Posterior cingulate gyrus (tissue), 11 donors: Measurements from ENCODE around the gene DAPK3.
"Not testable (repeated sequence)": the region's sequence is repeated elsewhere in the genome, so short reads cannot be mapped to it uniquely, and the experiment has no call there.

ENCODE experiments used
- DNase-seq, 10 donors: peaks; one replicate each; pipeline versions ENCODE4 v3.0.0 to v3.0.0-alpha.2; 2020 to 2021; ENCODE audit warnings: mixed read lengths in 3 of 10
- intact Hi-C: fragments of 100-400 bp; cut with DNase I; formaldehyde crosslinking; loops from one replicate; pipeline ENCODE4 v1.15.1; 2023

Gene DAPK3

GRCh38 chr19:3963458-3964255 lies 7.2 kb downstream of the DAPK3 start:
- DNase-seq, result no peak
- intact Hi-C loops, result no loop called here

GRCh38 chr19:3961007-3961406 lies 9.9 kb downstream of the DAPK3 start:
- no peak for DNase-seq
- intact Hi-C loops, result no loop called here

- intact Hi-C loops, result no loop called here
These were observed 11.2 kb downstream of the DAPK3 start for GRCh38 chr19:3959766-3960131.

GRCh38 chr19:3958836-3959765 lies 11.8 kb downstream of the DAPK3 start:
- DNase-seq, result no peak
- intact Hi-C loops, result no loop called here

More at GRCh38 chr19:3959766-3960131, 11.2 kb downstream of the DAPK3 start:
- no peak for DNase-seq

- intact Hi-C loops, result no loop called here
- DNase-seq, result no peak
These were observed 15.2 kb downstream of the DAPK3 start for GRCh38 chr19:3955688-3956087.

- intact Hi-C loops, DNase-seq: not testable (repeated sequence)
These were observed 15.6 kb downstream of the DAPK3 start for GRCh38 chr19:3955276-3955675.

- intact Hi-C loops, result no loop called here
- no peak for DNase-seq
These were observed 16.8 kb downstream of the DAPK3 start for GRCh38 chr19:3954107-3954506.

- DNase-seq, intact Hi-C loops: not testable (repeated sequence)
These were observed 18.1 kb downstream of the DAPK3 start for GRCh38 chr19:3952755-3953276.

- intact Hi-C loops, result no loop called here
- DNase-seq, result no peak
These were observed 19.7 kb downstream of the DAPK3 start for GRCh38 chr19:3950871-3951861.

- intact Hi-C loops, result no loop called here
- DNase-seq, result no peak
These were observed 20.7 kb downstream of the DAPK3 start for GRCh38 chr19:3949997-3950859.

- DNase-seq, result no peak
- intact Hi-C loops, result no loop called here
These were observed 21.6 kb downstream of the DAPK3 start for GRCh38 chr19:3949294-3949693.

- intact Hi-C loops, DNase-seq: not testable (repeated sequence)
These were observed 23.5 kb downstream of the DAPK3 start for GRCh38 chr19:3947316-3947933.

GRCh38 chr19:3945838-3946237 lies 25.1 kb downstream of the DAPK3 start:
- DNase-seq, result no peak
- intact Hi-C loops, result no loop called here

- DNase-seq, result no peak
- intact Hi-C loops, result no loop called here
These were observed 26.7 kb downstream of the DAPK3 start for GRCh38 chr19:3944018-3944721.

GRCh38 chr19:3942790-3943409 lies 28.0 kb downstream of the DAPK3 start:
- intact Hi-C loops, result no loop called here
- no peak for DNase-seq

GRCh38 chr19:3938300-3938950 lies 32.5 kb downstream of the DAPK3 start:
- intact Hi-C loops, DNase-seq: not testable (repeated sequence)
